ENCODE results near the gene C17orf107.
"Not testable (repeated sequence)": the region's sequence is repeated elsewhere in the genome, so short reads cannot be mapped to it uniquely, and the experiment has no call there.

DNA sequence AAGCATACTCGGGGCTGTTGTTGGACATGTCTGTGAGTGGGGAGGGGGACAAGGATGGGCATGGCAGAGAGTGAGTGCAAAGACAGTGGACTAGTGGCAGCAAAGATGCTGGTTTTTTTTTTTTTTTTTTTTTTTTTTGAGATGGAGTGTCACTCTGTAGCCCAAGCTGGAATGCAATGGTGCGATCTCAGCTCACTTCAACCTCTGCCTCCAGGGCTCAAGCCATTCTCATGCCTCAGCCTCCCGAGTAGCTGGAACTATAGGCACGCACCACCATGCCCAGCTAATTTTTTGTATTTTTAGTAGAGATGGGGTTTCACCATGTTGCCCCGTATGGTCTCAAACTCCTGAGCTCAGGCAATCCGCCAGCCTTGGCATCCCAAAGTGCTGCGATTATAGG lies 42.0 kb upstream of the C17orf107 start:
- TF ChIP-seq THAP9 (CRISPR knock-in tag; IDR thresholded peaks at IDR 0.05; ENCODE audit: borderline replicate concordance); ZNF263 (CRISPR knock-in tag; IDR thresholded peaks at IDR 0.05); POLR2AphosphoS5 (IDR thresholded peaks at IDR 0.05; ENCODE audit: low read depth, low read length); MAZ (IDR thresholded peaks at IDR 0.05; ENCODE audit: borderline replicate concordance, low read depth, low read length); MAZ (CRISPR knock-in tag; IDR thresholded peaks at IDR 0.05; ENCODE audit: low read depth); STAG1 (CRISPR knock-in tag; IDR thresholded peaks at IDR 0.05); STAT6 (CRISPR knock-in tag; IDR thresholded peaks at IDR 0.05; ENCODE audit: borderline replicate concordance); ZBTB40 (IDR thresholded peaks at IDR 0.05); ZBTB40 (CRISPR knock-in tag; IDR thresholded peaks at IDR 0.05); ZNF878 (CRISPR knock-in tag; IDR thresholded peaks at IDR 0.05); POLR2A (IDR thresholded peaks at IDR 0.05; ENCODE audit: insufficient read depth in 1 of 2, low read depth in 2 of 2, low read length in 2 of 2); HCFC1 (IDR thresholded peaks at IDR 0.05; ENCODE audit: low read depth, low read length); ZNF569 (CRISPR knock-in tag; IDR thresholded peaks at IDR 0.05; ENCODE audit: borderline replicate concordance); SP1 (IDR thresholded peaks at IDR 0.05); SP1 (CRISPR knock-in tag; IDR thresholded peaks at IDR 0.05): not testable (repeated sequence)
- TF ChIP-seq, protein P1, sequence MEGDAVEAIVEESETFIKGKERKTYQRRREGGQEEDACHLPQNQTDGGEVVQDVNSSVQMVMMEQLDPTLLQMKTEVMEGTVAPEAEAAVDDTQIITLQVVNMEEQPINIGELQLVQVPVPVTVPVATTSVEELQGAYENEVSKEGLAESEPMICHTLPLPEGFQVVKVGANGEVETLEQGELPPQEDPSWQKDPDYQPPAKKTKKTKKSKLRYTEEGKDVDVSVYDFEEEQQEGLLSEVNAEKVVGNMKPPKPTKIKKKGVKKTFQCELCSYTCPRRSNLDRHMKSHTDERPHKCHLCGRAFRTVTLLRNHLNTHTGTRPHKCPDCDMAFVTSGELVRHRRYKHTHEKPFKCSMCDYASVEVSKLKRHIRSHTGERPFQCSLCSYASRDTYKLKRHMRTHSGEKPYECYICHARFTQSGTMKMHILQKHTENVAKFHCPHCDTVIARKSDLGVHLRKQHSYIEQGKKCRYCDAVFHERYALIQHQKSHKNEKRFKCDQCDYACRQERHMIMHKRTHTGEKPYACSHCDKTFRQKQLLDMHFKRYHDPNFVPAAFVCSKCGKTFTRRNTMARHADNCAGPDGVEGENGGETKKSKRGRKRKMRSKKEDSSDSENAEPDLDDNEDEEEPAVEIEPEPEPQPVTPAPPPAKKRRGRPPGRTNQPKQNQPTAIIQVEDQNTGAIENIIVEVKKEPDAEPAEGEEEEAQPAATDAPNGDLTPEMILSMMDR (CRISPR knock-in tag; IDR thresholded peaks at IDR 0.05) = not testable (repeated sequence)

All from HepG2 (cell line).